ENCODE results near the gene ADAP1.
"Not testable (repeated sequence)": the region's sequence is repeated elsewhere in the genome, so short reads cannot be mapped to it uniquely, and the experiment has no call there.

The ADAP1 gene

GRCh38 chr7:935874-936385 is 18.6 kb downstream of the ADAP1 start:
- DNase-seq = no peak

- no peak for DNase-seq
Measured at GRCh38 chr7:935164-935873, 19.2 kb downstream of the ADAP1 start.

DNA sequence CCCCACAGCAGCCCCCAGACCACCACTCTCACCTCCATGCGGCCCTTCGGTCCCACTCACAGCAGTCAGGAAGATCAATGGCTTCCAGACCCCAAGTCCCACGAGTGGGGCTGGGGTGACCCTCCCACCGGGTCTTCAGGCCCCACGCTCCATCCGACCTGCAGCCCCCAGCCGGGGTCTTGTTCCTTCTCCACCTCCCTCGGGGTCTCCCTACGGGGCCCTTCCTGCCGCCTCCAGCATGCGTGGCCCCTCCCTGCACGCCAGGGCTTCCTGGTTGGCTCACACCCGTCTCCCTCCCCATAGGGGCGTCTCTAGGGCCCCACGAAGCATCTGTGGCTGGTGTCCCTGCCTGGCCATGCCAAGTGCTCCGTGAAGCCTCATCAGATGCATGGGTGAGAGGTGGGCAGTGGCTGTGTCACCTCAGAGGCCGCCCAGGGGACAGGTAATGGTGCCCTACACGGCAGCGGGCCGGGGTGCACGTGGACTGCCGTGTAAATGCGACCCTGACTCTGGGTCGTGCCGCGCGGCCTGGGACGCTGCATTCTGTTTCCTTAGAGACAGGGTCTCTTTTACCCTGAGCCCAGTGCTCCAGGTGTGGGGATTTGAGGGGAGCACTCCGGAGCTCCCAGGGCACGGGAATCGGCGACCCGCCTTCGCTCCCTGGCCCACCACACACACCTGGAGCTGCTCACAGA is 19.9 kb downstream of the ADAP1 start:
- DNase-seq = no peak

GRCh38 chr7:932651-932975 is 21.9 kb downstream of the ADAP1 start:
- DNase-seq = no peak

DNA sequence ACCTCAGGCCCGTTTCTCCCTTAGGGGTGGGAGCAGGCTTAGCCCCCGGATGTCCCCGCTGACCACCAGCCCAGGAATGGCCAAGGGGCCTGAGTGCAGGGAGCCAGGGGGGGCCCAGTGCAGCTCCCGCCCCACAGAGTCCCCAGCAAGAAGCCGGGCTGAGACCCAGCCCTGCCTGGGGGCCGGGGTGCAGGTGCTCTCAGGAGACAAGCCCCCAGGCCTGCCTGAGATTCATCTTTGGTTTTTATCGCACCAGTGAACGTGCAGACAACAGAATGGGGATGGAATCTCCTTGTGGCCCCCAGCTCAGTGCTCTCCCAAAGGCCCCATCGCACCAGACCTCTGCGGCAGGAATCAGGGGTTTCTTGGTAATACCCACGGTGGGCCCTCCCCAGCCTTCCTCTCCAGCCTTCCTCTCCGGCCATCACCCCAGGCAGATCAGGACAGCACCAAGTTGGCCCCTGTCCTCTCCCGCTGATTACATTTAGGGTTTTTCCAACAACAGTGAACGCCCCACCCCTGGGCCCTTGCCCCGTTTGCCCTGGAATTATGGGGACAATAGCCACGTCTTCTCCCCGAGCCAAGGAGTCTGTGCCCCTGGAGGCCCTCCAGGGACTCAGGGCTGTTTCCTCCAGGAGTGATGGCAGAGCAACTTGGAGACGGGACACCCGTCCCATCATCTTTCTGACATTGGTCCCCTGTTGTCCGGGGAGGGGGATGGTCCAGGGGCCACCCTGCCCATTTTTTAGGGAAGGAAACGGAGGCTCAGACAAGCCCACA is 22.4 kb downstream of the ADAP1 start:
- DNase-seq = no peak

DNA sequence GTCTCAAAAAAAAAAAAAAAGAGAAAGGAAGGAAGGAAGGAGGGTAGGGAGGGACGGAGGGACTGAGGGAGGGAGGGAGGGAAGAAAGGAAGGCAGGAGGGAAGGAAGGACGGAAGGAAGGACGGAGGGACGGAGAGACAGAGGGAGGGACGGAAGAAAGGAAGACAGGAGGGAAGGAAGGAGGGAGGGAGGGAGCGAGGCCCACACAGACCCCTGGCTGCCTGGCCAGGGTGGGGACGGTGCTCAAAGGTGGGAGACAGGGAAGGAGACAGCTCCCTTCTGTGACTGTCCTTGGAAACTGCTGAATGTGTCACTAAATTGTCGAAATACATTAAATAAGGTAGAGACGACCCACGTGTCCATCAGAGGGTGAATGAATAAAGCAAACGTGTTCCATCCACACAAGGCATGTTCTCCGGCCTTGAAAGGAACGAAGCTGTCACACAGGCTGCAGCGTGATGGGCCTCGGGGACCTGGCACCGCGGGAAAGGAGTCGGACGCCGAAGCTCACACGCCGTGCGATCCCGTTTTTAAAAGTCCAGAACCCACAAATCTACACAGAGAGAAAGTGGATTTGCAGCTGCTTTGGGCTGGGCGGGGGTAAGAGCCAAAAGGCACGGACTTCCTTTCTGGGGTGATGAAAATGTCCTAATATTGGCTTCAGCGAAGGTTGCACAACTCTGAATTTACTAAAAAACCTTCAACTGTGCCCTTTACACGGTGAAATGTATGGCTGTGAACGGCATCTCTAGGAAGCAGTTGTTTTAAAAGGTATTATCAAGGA is 23.3 kb downstream of the ADAP1 start:
- no peak for DNase-seq

DNA sequence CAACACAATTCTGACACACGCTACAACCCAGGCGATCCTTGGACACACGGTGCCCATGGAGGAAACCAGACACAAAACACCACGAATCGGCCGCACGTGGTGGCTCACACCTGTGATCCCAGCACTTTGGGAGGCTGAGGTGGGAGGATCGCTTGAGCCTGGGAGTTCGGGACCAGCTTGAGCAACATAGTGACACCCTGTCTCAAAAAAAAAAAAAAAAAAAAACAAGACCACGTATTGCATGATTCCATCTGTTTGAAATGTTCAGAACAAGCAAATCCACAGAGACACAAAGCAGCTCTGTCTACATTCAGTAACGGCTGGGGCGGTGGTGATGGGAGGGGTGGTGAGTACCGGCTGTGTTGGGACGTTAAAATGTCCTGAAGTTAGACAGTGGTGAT is 25.2 kb downstream of the ADAP1 start:
- DNase-seq = no peak

DNA sequence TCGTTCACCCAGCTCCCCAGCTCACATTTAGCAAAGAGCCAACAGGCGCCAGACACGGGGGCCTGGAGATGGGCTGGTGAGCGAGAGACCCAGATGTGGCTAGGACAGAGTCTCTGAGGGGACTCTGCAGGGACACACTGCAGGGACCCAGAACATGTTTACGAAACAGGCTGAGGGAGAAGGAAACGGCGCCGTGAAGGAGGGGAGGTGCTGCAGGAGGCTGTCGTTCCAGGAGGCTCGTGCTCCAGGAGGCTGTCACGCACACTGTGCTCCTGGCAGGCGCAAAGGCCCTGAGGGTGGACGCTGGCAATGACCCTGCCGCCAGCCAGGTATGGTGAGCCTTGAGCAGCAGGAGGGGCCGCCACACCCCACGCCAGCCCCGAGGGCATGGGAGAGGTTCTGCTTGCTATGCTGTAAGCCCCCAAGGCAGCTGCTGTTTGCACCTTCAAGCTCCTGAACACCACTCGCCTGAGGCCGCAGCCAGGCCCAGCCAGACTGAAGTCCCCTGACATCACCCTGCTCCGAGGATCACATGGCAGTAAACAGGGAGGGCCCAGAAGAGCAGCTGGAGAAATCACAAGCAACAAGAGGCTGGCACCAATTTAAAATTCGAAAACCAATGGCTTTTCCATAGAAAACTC is 27.3 kb downstream of the ADAP1 start:
- DNase-seq = no peak

DNA sequence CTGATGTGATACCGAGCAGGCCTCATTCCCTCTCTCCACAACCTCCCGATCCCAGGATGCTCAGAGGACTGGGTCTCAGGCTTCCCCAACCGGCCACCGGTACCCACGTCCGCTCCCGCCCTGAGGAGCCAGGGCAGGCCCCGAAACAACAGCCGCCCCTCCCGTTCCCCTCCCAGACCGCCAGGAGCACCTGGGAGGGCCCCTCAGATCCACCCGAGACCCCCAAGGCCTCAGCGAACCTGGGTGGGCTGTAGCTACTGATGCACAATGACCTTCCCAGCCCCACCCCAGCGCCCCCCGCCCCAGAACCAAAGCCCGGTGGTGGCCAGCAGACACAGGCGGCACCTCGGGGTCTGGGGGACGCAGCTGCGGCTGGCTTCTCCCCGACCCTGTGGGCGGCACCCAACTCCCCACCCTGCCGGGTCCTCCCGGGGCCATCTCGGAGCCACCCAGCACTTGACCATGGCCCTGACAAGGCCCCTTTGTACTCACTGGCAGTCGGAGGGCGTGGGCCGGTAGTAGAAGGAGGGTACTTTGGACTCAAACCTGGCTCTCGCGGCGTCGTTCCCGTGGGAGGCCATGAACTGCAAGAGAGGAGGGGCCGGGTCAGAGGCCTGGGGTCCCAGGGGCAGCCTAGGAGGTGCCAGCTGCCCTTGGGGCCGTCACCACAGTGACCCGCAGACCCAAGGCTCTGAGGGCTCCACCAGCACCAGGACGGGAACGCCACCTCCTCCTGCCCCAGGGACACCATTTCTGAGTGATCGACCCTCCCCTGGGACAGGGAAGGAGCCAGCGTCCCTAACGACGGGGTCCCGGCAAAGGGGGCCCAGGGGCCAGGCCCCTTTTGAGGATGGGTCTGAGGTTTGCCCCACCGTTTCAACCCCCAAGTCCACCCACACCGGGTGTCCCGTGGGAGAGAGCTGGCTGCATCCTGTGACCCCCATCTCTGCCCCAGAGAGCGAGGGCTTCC is 28.1 kb downstream of the ADAP1 start:
- no peak for DNase-seq

GRCh38 chr7:925601-926000 is 28.9 kb downstream of the ADAP1 start:
- no peak for DNase-seq

DNA sequence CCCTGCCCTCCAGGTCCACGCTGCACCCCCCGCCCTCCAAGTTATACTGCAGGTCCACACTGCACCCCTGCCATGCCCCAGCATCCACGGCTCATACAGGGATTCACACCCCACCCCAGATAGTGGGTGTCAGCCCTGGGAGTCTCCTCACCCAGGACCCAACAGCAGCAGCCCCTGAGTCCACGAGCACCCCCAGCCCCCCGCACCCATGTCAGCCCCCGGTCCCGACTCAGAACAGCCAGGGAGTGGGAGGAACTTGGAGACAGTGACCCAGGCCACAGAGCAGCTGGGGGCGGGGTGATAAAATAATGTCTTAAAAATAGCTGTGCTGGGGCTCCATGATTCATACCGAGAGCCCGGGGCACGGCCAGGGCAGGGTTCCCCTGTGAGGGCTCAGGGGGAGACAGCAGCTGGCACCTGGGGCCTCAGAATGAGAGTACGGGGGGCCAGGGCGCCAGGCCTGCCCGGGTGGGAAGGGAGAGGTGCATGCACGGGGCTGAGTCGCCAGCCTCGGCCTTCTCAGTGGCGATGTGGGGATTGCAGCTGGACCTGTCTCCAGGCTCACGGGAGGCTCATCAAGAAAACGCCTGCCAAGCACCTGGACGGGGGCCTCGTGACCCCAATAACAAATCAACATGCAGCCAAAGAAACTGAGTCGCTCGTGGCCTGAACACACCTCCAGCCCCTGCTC is 29.8 kb downstream of the ADAP1 start:
- no peak for DNase-seq

DNA sequence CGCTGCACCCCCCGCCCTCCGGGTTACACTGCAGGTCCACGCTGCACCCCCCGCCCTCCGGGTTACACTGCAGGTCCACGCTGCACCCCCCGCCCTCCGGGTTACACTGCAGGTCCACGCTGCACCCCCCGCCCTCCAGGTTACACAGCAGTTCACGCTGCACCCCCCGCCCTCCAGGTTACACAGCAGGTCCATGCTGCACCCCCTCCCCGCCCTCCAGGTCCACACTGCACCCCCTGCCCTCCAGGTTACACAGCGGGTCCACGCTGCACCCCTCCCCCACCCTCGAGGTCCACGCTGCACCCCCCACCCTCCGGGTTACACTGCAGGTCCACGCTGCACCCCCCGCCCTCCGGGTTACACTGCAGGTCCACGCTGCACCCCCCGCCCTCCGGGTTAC is 30.4 kb downstream of the ADAP1 start:
- not testable (repeated sequence) for DNase-seq

- DNase-seq = no peak
Measured at GRCh38 chr7:923108-924041, 31.1 kb downstream of the ADAP1 start.

DNA sequence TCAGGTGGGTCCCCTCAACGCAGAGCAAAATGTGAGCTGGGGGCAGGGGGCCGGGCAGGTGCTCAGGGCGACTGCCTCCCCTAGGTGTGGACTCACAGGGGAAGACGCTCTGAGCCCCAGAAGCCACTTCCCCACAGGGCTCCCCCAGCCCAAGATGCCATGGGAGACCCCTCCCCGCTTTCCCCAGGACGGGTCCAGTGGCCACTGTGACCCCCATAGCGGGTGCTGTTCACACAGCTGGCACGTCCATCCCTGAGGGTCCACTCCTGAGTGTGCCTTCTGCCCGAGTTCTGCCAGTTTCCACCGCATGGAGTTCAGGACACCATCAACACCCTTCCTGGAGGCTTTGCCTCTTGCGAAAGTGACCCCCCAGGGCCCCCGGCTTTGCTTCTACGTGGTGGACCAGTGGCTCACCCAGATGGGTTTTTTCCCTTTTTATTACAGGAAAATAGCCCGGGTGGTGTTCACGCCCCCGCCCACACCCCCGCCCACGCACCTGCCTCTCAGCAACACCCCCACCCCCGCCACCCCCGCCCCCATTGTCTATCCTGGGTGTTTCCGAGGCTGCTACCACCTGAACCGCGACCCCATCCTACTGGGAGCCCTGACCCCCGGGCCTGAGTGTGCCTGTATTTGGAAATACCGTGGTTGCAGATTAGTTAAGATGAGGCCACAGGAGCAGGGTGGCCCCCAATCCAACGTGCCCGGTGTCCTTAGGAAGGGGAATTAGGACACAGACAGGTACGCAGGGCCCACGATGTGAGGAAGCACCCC is 32.0 kb downstream of the ADAP1 start:
- DNase-seq = no peak

DNA sequence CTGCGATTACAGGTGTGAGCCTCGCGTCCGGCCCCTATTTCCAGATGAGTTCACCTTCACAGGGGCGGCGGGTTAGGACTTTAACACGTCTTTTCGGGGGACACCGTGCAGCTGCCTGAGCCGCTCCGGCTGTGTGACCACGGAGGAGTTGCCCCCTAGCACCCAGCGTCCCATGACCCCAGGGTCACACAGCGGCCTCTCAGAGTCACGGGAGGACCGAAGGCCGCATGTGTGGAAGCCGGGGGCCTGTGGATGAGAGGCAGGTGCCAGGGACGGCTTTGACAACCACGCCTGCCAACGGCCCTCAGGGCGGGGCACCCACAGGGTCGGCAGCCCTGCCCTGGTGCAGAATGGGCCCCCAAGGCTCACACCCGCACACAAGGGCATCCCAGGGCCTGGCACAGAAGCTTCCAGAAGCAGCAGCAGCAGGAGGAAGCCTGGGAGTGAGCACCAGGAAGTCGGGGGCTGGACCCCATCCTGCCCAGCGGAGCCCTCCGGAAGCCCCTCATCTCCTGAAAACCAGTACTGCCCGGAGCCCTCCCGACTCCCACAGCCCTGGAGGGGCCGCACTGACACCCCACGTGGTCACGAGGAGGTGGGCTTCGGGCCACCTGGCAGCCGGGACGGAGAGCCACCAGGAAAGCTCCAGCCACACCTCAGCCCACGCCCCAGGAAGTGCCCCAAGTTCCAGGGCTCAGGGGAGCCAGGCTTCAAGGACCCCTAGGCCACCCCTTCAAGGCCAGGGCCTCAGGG is 32.7 kb downstream of the ADAP1 start:
- no peak for DNase-seq

DNA sequence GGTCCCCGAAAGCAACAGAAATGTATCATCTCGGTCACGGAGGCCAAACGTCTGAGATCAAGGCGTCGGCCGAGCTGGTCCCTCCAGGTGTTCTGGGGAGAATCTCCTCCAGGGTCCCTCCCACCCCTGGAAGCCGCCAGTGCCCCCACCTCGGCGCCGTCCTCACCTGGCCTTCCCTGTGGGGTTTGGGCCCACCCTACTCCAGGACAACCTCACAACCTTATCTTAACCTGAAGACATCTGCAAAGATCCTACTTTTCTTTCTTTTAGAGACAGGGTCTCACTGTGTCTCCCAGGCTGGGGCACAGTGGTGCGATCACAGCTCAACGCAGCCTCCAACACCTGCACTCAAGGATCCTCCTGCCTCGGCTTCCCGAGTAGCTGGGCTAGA is 33.4 kb downstream of the ADAP1 start:
- no peak for DNase-seq

- no peak for DNase-seq
Measured at GRCh38 chr7:920351-921070, 34.0 kb downstream of the ADAP1 start.

All from SW 1271 (cell line).